ENCODE results near the gene FGF19. TPM values are rescaled to one million over a fixed set of nuclear protein-coding genes. Genes with fewer than 3 reads are reported as not detected.

The FGF19 gene
- total RNA-seq, 1 experiment from 2014 or later: 10.3 TPM

GRCh38 chr11:69658626-69659450 lies 45.0 kb downstream of the FGF19 start:
- peaks cover 42% of the 10 kb centered on the region for H3K4me1 ChIP-seq (replicated peaks)
- DNase-seq (ENCODE audit: low read depth in 1 of 2, low spot score in 2 of 2): no peak
- peaks cover 44% of the 10 kb centered on the region for H3K36me3 ChIP-seq
- H3K9me3 ChIP-seq (replicated peaks): no peaks in the 10 kb centered on the region
- no peaks in the 10 kb centered on the region for H3K27me3 ChIP-seq (replicated peaks)
- H3K27ac ChIP-seq: peak overlapping the region; percentile 50
- H3K4me3 ChIP-seq: no peak overlapping the region

DNA sequence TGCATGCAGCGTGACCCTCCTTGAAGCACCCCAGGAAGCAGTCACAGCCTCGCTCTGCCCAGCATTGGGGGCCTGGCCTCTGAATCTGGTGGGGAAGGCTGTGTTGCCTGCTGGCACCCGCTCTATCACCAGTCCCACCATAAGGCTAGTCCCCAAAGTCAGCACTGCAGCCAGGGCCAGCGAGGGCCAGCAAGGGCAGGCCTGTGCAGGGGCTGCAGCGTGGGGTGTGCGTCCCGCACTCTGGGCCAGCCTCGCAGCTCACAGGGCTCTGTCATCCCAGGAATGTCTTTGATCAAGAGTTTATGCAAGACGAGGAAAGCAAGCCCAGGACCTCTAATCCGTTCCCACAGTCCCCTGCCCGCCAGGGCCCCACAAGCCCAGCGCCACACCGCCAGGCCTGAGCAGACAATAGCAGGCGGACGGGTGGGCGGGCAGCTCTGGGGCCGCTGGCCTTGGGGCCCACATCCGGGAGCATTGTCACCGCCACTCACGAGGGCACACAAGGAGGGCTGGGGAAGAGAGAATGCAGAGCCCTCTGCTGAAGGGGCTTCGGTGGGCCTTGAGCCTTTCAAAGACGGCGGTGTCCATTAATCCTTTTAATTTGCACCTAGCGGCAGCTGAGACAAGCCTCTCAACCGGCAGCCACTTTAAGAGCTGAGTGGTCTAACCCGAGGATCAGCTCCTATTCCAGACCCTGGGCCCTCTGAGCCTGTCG lies 45.8 kb downstream of the FGF19 start:
- peak overlapping the region; percentile 50 for H3K27ac ChIP-seq
- H3K4me3 ChIP-seq: no peak overlapping the region
- H3K36me3 ChIP-seq: peaks cover 44% of the 10 kb centered on the region
- H3K9me3 ChIP-seq (replicated peaks): no peaks in the 10 kb centered on the region
- peak; percentile 79 to 91 for DNase-seq (ENCODE audit: low read depth in 1 of 2, low spot score in 2 of 2)
- H3K4me1 ChIP-seq (replicated peaks): peaks cover 50% of the 10 kb centered on the region
- H3K27me3 ChIP-seq (replicated peaks): no peaks in the 10 kb centered on the region

DNA sequence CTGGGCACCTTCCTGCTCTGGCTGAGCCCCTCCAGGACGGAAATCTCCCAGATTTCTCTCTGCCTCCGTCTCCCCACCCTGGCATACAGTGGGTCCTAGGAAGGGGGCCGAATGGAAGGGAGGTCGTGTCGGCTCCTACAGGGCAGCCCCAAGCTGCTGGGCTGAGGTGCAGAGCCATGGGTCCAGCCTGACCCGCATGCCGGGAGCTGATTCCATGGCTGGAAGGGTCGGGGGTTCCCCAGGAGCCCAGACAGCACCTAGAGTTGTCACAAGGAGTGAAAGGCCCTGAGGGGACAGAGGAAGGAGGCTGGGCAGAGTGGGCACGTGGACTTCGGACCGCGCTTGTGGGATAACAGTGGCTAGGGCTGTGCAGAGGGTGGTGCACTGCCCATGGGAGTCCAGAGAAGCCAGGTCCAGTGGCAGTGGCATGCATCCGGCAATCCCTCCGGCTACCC lies 46.3 kb downstream of the FGF19 start:
- H3K4me1 ChIP-seq (replicated peaks): peaks cover 52% of the 10 kb centered on the region

GRCh38 chr11:69656536-69657455 lies 47.0 kb downstream of the FGF19 start:
- peaks cover 52% of the 10 kb centered on the region for H3K4me1 ChIP-seq (replicated peaks)
- DNase-seq (ENCODE audit: low read depth in 1 of 2, low spot score in 2 of 2): peak in 1 of 2 experiments; percentile 57
- peaks cover 46% of the 10 kb centered on the region for H3K36me3 ChIP-seq
- no peaks in the 10 kb centered on the region for H3K27me3 ChIP-seq (replicated peaks)
- no peak overlapping the region for H3K4me3 ChIP-seq
- no peak overlapping the region for H3K27ac ChIP-seq
- no peaks in the 10 kb centered on the region for H3K9me3 ChIP-seq (replicated peaks)

More for the DNA sequence above, 46.3 kb downstream of the FGF19 start:
- no peaks in the 10 kb centered on the region for H3K9me3 ChIP-seq (replicated peaks)
- peak overlapping the region; percentile 12 for H3K27ac ChIP-seq
- H3K4me3 ChIP-seq: no peak overlapping the region
- H3K27me3 ChIP-seq (replicated peaks): no peaks in the 10 kb centered on the region
- H3K36me3 ChIP-seq: peaks cover 44% of the 10 kb centered on the region
- DNase-seq (ENCODE audit: low read depth in 1 of 2, low spot score in 2 of 2): peak in 1 of 2 experiments; percentile 59

- H3K36me3 ChIP-seq: peaks cover 49% of the 10 kb centered on the region
- H3K9me3 ChIP-seq (replicated peaks): no peaks in the 10 kb centered on the region
- no peak overlapping the region for H3K4me3 ChIP-seq
- H3K4me1 ChIP-seq (replicated peaks): peaks cover 52% of the 10 kb centered on the region
- no peaks in the 10 kb centered on the region for H3K27me3 ChIP-seq (replicated peaks)
- DNase-seq (ENCODE audit: low read depth in 1 of 2, low spot score in 2 of 2): peak in 1 of 2 experiments; percentile 66
- peak overlapping the region; percentile 4; the same call in 1 of the 2 replicates for H3K27ac ChIP-seq
Observed at GRCh38 chr11:69655479-69656428, 48.1 kb downstream of the FGF19 start.

- DNase-seq (ENCODE audit: low read depth in 1 of 2, low spot score in 2 of 2): peak; percentile 92 to 94
- peak overlapping the region; percentile 4 for H3K27ac ChIP-seq
Observed at GRCh38 chr11:69654660-69655478, 49.0 kb downstream of the FGF19 start.

DNA sequence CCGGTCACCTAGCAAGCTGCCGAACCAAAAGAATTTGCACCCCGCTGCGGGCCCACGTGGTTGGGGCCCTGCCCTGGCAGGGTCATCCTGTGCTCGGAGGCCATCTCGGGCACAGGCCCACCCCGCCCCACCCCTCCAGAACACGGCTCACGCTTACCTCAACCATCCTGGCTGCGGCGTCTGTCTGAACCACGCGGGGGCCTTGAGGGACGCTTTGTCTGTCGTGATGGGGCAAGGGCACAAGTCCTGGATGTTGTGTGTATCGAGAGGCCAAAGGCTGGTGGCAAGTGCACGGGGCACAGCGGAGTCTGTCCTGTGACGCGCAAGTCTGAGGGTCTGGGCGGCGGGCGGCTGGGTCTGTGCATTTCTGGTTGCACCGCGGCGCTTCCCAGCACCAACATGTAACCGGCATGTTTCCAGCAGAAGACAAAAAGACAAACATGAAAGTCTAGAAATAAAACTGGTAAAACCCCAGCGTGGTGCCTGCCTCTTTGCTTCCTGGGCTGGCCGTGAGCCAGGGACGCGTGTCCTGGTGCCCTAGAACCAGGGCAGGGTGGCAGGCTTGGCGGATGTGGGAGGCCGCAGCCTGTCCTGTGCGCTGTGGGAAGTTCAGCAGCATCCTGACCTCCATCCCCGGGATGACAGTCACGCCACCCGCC lies 49.7 kb downstream of the FGF19 start:
- Histone ChIP-seq H3K9me3 (replicated peaks) (no peaks in the 10 kb centered on the region), H3K36me3 (peaks cover 65% of the 10 kb centered on the region), H3K27ac (peak overlapping the region; percentile 4), H3K4me3 (no peak overlapping the region), H3K4me1 (replicated peaks) (peaks cover 62% of the 10 kb centered on the region), H3K27me3 (replicated peaks) (no peaks in the 10 kb centered on the region)
- DNase-seq (ENCODE audit: low read depth in 1 of 2, low spot score in 2 of 2): no peak

More at GRCh38 chr11:69654660-69655478, 49.0 kb downstream of the FGF19 start:
- H3K27me3 ChIP-seq (replicated peaks): no peaks in the 10 kb centered on the region
- H3K4me1 ChIP-seq (replicated peaks): peaks cover 54% of the 10 kb centered on the region
- H3K36me3 ChIP-seq: peaks cover 58% of the 10 kb centered on the region
- H3K9me3 ChIP-seq (replicated peaks): no peaks in the 10 kb centered on the region
- H3K4me3 ChIP-seq: no peak overlapping the region

DNA sequence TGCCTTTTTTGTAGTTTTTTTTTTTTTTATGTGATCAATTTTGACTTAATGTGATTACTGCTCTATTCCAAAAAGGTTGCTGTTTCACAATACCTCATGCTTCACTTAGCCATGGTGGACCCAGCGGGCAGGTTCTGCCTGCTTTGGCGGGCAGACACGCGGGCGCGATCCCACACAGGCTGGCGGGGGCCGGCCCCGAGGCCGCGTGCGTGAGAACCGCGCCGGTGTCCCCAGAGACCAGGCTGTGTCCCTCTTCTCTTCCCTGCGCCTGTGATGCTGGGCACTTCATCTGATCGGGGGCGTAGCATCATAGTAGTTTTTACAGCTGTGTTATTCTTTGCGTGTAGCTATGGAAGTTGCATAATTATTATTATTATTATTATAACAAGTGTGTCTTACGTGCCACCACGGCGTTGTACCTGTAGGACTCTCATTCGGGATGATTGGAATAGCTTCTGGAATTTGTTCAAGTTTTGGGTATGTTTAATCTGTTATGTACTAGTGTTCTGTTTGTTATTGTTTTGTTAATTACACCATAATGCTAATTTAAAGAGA lies 50.3 kb downstream of the FGF19 start:
- H3K36me3 ChIP-seq: peaks cover 72% of the 10 kb centered on the region
- H3K27me3 ChIP-seq (replicated peaks): no peaks in the 10 kb centered on the region
- DNase-seq (ENCODE audit: low read depth in 1 of 2, low spot score in 2 of 2): peak in 1 of 2 experiments; percentile 22
- H3K27ac ChIP-seq: no peak overlapping the region
- no peak overlapping the region for H3K4me3 ChIP-seq
- no peaks in the 10 kb centered on the region for H3K9me3 ChIP-seq (replicated peaks)
- peaks cover 63% of the 10 kb centered on the region for H3K4me1 ChIP-seq (replicated peaks)

GRCh38 chr11:69652999-69653398 lies 50.8 kb downstream of the FGF19 start:
- Histone ChIP-seq H3K27ac (no peak overlapping the region), H3K4me3 (no peak overlapping the region), H3K36me3 (peaks cover 77% of the 10 kb centered on the region), H3K4me1 (replicated peaks) (peaks cover 62% of the 10 kb centered on the region), H3K9me3 (replicated peaks) (no peaks in the 10 kb centered on the region), H3K27me3 (replicated peaks) (no peaks in the 10 kb centered on the region)
- DNase-seq (ENCODE audit: low read depth in 1 of 2, low spot score in 2 of 2): peak in 1 of 2 experiments; percentile 19

GRCh38 chr11:69651834-69652620 lies 51.8 kb downstream of the FGF19 start:
- no peaks in the 10 kb centered on the region for H3K9me3 ChIP-seq (replicated peaks)
- H3K27ac ChIP-seq: no peak overlapping the region

More at GRCh38 chr11:69651834-69652620, 51.8 kb downstream of the FGF19 start:
- no peak for DNase-seq (ENCODE audit: low read depth in 1 of 2, low spot score in 2 of 2)
- Histone ChIP-seq H3K36me3 (peaks cover 86% of the 10 kb centered on the region), H3K4me1 (replicated peaks) (peaks cover 63% of the 10 kb centered on the region), H3K27me3 (replicated peaks) (no peaks in the 10 kb centered on the region), H3K4me3 (no peak overlapping the region)

Measured in SJSA1 (cell line).